Measurements from ENCODE around the gene POU5F1.
"Not testable (repeated sequence)": the region's sequence is repeated elsewhere in the genome, so short reads cannot be mapped to it uniquely, and the experiment has no call there.

The POU5F1 gene

GRCh38 chr6:31165064-31165832 lies 5.2 kb downstream of the POU5F1 start:
- DNase-seq, result not testable (repeated sequence)

- not testable (repeated sequence) for DNase-seq
Measured at GRCh38 chr6:31164475-31165063, 5.9 kb downstream of the POU5F1 start.

- DNase-seq, result no peak
Measured at GRCh38 chr6:31163922-31164321, 6.6 kb downstream of the POU5F1 start.

- no peak for DNase-seq
Measured at GRCh38 chr6:31162463-31163165, 7.9 kb downstream of the POU5F1 start.

DNA sequence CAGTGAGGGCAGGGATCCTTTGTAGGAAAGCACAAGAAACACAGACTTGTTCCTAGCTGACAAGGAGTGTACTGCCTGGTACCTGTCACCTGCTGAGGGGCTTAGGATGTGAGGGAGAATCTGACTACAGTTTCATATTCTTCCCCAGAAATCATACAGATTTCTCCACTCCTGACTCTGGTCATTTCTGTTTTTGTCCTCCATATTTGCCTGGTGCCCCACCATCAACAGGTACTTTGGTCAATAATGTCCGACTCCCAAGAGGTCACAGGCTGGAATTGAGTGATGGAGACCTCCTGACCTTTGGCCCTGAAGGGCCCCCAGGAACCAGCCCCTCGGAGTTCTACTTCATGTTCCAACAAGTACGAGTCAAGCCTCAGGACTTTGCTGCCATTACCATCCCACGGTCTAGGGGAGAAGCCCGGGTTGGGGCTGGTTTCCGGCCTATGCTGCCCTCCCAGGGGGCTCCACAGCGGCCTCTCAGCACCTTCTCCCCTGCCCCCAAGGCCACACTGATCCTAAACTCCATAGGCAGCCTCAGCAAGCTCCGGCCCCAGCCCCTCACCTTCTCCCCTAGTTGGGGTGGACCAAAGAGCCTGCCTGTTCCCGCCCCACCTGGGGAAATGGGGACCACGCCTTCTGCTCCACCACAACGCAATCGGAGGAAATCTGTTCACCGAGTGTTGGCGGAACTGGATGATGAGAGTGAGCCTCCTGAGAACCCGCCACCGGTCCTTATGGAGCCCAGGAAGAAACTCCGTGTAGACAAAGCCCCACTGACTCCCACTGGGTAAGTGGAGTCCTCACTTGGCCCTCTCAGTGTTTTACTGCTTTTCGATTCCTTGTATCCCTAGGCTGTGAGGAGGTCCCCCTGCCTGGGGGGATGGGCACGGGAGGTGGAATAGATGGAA lies 9.0 kb downstream of the POU5F1 start:
- no peak for DNase-seq

DNA sequence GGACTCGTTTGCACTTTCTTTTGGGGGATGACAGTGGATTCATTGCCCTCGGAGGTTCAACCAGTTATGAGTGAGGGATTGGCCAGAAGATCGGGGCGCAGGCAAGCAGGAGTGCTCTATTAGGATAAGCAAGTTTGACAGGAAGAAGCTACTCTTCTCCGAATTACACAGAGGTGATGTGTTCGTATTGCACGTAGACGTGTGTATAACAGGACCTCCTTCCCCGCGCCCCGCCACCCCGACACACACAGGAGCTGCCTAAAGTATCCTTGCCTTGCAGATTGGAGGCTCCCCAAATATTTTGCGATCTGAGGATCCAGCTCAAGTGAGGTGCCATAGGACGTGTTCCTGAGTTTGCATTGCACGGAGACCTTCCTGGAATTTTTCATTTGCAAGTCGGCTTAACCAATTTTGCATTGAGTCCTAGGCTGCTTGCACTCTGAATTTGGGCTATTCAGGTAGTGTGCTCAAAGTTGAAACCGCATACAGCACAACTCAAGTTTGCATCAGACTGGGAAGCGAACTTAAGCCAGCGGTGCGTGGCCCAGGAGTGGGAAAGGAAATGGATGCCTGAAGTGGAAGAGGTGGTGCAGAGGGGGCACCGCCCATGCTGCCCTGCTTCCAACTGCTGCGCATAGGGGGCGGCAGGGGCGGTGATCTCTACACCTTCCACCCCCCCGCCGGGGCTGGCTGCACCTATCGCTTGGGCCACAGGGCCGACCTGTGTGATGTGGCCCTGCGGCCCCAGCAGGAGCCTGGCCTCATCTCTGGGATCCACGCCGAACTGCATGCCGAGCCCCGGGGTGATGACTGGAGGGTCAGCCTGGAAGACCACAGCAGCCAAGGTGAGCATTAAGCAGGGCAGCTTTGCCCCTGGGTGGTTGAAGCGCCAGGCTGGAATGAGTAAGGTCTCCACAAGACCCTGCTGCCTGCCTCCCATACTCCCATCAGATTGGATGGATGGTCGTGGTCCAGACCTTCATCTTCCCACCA lies 11.3 kb downstream of the POU5F1 start:
- peak; percentile 30 for DNase-seq

GRCh38 chr6:31158140-31158862 lies 12.2 kb downstream of the POU5F1 start, which contains the start of gene TCF19:
TCF19 (plus strand) TSS chr6:31158589; CDS start chr6:31159470, 881 bp downstream.
- DNase-seq, result peak; percentile 99

- DNase-seq, result no peak
Measured at GRCh38 chr6:31157513-31158139, 12.9 kb downstream of the POU5F1 start, which contains the start of gene CCHCR1. CCHCR1 (minus strand) TSS chr6:31157802; CDS start chr6:31157600, 202 bp downstream.

- no peak for DNase-seq
Measured at GRCh38 chr6:31156641-31157040, 13.8 kb downstream of the POU5F1 start.

DNA sequence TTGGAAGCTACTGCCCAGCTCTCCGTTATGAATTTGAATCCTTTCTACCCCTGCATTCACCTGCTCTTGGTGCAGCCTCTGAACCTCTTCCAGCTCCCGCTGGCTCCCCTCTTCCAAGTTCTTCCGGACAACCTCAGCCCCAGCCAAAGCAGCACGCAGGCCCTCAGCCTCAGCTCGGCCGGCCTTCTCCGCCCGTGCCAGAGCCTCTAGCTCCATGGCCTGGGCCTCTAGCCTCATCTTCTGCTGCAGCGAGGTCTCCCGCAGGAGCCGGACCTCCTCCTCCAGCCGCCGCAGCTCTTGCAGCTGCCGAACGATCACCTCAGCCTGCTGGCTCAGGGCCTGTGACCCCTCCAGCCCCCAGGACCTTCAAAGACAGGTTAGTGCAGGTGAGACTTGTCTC lies 16.0 kb downstream of the POU5F1 start:
- no peak for DNase-seq

- no peak for DNase-seq
Measured at GRCh38 chr6:31152781-31153180, 17.7 kb downstream of the POU5F1 start.

DNA sequence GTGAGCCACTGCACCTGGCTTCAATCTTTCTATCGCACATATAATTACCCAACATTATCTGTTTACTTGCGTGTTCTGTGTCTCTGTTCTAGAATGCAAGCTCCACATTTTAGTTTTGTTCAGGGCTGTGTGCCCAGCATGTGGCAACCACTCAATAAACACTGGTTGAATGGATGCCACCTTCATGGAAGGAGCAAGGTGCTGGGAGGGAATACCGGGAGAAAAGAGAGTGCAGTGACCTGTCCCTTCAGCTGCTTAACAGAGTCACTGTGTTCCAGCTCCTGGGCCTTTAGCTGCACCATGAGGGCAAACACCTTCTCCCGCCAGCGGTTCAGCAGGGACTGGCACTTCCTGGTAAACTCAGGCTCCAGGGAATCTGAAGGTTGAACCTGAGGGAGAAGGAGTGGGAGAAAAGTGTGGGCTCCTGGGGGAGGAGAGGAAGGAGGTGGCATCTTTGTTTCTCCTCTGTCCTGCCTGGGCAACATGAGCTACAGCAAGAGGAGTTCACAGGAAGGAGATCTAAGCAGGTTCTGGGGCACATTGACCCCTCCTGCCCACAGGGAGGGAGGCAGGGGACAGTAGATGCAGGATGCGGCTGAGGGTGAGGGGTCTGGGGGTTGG lies 20.5 kb downstream of the POU5F1 start:
- DNase-seq, result no peak

GRCh38 chr6:31145386-31145785 lies 25.1 kb downstream of the POU5F1 start:
- no peak for DNase-seq

GRCh38 chr6:31144970-31145340 lies 25.5 kb downstream of the POU5F1 start:
- no peak for DNase-seq

DNA sequence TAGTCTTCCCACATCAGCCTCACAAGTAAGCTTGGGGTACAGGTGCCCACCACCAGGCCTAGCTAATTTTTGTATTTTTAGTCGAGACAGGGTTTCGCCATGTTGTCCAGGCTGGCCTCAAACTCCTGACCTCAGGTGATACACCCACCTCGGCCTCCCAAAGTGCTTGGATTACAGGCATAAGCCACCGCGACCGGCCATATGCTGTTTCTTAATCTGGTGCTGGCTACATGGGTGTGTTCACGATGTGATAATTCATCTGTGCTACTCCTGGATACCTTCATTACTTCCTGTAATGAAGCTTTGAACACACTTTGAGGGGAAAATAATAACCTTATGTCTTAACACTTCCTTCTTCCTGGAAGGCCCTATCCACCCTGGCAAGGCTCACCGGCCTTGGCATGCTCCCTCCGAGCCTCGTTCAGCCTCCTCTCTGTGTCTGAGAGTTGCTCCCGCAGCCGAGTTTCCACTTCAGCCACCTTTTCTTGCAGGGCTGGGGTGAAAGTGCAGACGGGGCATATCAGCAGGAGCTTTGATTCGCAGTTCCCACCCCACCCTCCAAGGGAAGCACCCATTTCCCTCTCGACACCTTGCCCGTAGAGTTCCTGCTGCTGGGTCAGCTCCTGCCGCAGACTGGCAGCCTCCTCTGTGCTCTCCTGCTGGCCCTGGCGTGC lies 26.0 kb downstream of the POU5F1 start:
- no peak for DNase-seq

DNA sequence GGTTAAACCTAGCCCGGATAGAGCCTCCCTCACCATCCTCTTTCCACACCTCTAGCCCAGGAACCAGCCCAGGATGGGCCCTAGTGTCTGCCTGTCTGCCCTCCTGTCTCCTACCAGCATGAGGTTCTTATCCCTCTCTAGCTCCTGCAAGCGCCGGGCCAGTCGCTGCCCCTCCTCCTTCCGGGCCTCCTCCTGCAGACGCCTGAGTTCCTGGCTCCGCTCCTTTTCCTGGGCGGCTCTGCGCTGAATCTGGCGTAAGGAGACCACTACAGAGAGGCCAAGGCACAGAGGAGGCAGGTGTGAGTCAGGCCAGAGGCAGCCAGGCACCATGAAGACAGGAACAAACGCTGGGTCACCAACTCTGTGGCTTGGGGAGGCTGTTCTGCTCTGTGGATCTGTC lies 27.3 kb downstream of the POU5F1 start:
- no peak for DNase-seq

DNA sequence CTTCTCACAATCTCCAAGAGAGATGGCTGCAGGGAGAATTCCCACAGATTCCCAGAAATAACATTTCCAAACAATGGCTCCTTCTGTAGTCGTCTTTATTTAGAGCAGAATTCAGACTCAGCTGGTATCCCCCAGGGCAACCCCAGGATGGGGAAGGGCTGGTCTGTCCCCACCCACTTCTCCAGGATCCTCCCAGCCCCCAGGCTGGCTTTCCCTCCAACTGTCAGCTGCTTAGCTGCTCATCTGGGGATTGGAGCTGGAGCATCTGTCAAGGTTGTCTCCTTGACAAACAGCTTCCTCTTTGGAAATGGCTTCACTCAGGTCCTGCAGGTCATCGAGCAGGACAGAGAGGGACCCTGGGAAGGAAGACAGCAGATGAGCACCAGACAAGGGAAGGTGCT lies 28.1 kb downstream of the POU5F1 start:
- no peak for DNase-seq

- DNase-seq, result no peak
Measured at GRCh38 chr6:31140643-31141042, 29.8 kb downstream of the POU5F1 start.

DNA sequence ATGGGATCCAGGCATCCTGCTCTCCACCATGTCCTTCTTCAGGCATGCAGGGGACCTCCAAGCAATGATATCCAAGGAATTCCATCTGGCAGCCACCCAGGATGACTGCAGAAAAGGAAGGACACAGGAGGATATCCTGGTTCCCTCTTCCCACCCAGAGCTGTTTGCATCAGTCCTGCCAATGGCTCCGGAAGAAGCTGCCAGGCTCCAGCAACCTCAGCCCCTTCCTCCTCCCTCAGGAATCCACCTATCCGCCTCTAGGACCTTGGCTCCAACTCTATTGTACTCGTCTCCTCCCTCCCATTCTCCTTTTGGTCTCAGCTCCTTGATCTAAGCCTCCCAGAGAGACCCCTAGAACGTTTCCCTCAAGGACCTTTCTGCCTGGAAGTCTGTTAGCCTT lies 30.9 kb downstream of the POU5F1 start:
- no peak for DNase-seq

Data from CD4-positive, alpha-beta T cell treated with Interleukin-21 for 1 hour (primary cell).